ENCODE data around the gene SP1.

DNA sequence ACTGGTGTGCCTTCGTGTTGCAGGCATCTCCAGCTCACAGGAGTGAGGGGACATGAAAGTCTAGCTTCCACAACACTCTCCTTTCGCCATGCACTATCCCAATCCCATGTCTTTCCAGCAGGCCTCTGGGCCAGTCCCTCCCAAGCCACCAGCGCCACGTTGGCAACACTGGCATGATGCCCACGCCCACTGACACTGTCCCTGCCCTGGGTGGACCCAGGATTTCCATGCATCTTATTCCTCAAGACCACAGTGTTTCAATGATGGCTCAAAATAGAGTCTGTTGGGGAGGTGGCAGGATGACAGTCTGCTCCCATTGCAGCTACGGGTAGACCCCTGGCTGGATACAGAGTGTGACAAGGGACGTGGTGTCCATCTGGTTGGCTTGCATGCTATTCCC, 46.1 kb upstream of the SP1 start:
- no peak for TF ChIP-seq ZNF354C (tag by site-specific recombination; IDR thresholded peaks at IDR 0.05; ENCODE audit: borderline replicate concordance, low read depth)
- TF ChIP-seq, protein P1, sequence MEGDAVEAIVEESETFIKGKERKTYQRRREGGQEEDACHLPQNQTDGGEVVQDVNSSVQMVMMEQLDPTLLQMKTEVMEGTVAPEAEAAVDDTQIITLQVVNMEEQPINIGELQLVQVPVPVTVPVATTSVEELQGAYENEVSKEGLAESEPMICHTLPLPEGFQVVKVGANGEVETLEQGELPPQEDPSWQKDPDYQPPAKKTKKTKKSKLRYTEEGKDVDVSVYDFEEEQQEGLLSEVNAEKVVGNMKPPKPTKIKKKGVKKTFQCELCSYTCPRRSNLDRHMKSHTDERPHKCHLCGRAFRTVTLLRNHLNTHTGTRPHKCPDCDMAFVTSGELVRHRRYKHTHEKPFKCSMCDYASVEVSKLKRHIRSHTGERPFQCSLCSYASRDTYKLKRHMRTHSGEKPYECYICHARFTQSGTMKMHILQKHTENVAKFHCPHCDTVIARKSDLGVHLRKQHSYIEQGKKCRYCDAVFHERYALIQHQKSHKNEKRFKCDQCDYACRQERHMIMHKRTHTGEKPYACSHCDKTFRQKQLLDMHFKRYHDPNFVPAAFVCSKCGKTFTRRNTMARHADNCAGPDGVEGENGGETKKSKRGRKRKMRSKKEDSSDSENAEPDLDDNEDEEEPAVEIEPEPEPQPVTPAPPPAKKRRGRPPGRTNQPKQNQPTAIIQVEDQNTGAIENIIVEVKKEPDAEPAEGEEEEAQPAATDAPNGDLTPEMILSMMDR (tag by site-specific recombination; IDR thresholded peaks at IDR 0.05), result no peak

Data from HEK293 (cell line).